Measurements from ENCODE around the gene THSD7A.

THSD7A gene

DNA sequence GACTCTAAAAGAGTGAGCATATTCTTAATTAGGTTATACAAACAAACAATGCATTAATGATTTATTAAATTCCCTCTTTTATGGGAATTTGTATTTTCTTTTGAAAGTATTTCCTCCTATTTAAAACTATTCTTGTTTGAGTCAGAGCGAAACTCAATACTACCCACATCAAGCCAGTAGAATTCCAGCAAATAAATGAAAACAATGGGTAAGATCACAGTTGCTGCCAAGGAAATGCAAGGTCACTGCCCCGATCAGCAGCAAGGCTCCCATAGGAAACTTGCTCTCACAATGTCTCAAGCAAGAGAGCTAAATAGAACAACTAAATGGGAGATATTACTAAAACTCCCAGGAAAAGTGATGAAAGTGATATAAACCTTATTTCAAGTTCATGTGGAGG lies 206.3 kb downstream of the THSD7A start:
- no peak for DNase-seq

DNA sequence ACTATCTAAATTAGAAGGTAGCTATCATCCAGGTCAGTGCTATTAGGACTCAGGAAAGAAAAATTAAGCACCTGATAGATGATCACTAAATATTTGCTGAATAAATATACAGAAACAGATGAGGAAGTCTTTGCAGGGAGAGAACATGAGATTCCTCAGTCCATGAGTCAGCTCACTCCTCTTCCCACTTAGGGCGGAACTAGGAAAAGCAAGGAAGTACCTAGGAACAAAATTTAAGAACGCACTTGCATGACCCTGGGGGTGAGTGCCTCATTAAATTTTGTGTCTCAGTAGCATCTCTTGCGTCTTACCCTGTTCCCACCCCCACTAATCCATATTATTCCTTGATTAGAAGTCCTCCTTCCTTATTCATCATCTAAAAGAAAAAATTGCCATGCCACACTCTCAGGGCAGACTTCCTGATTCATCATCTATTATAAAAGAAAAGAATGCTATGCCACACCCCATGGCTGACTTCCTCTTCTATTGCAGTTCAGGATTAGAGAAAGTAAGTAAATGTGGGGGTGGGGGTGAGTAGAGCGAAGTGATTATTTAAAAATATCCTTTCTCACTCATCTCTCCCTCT lies 208.8 kb downstream of the THSD7A start:
- DNase-seq, result no peak

DNA sequence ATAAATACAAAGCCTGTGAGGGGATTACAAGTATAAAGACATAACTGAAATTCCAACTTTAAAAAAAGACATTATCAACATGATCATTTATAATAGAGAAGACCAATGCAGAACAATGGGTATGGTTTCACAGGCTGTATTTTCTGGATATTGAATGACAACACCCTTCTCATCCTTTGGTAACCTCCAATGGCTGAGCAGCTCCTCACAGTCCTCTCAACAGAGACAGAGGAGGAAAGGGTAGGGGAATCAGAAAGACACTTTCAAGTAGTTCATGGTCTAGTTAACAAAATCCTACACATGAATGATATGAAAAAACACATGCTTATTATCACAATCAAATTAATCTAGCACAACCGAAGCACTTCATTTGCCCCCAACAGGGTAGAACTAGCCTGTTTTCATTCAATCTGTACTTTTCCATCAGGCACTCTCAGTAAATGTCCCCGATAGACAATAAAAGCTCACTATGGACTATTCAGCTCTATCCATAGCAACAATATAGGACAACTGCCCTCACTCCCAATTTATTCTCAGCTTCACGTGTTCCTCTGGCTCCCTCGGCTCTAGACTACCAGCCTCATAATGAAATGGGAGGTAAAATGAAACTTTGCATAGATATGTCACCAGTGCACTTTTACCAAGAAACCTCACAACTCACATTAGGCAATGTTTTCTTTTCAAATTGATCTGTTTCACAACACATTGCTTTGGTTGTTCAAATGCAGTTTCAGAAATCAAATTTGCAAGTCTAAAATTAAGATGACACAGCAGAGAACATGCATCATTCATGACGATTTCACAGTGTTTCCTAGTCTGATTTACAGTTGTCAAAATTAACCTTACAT lies 211.4 kb downstream of the THSD7A start:
- DNase-seq, result no peak

DNA sequence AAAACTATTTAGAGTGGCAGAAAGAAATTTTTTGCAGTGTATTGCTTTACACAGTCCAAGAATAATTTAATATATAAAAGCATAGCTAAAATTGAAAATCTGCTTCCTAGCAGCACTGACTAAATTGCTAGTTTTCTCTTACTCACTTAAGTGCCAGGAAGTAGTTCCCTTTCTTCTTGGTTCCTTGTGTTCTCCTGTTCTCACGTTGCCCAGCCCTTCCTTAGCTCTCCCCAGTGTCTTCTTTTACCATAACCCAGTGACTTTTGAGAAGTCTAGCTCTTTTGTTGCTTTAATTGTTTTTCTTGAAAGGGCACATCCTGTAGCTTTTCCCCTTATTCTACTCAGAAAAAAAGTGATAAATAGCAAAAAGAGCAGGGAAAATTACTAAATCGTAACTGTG lies 215.5 kb downstream of the THSD7A start:
- no peak for DNase-seq

DNA sequence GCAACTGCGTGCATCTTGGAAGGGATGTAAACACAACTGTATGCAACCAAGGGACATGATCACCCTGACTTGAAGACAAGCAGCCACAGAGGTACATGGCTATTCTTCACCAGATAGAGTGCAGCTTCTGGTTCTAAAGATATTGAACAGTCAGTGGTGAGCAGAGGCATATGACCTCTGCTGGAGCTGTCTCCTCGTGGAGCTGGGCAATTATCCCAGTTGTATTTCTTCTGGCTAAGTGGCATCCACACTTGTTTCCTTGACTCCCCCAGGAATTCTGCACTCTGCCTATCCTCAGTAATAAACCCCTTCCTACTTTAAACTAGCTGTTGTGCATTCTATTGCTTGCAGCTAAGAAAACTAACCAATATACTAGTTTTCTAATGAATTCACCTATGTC lies 216.8 kb downstream of the THSD7A start:
- DNase-seq, result no peak

DNA sequence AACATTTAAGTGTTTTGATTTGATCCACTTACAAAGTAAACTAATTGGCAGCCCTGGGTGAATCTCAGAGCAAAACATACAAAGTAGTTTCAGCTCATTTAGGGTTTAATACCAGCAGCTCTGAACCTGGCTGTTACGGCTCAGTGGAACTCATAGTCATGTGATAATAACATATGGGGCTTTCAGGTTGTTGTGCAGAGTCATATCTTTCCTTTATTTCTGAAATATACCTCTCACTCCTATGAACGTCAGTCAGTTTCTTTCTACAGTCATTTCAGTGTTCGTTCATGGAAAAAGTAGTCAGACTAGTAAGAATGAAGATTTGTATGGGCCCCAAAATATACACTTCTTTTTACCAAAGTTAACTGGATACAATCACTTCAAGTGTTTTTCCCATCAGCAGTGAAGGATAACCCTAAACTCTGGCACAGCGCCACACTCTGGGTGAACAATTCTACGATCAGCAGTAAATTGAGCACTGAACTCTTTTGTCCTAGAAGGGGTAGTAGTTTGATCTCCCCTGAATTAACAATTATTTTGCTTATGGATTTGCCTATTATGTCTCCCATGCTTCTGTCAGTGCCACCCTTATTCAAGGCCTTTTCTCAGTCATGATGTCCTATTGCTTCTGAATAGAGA lies 218.6 kb downstream of the THSD7A start:
- DNase-seq, result no peak

DNA sequence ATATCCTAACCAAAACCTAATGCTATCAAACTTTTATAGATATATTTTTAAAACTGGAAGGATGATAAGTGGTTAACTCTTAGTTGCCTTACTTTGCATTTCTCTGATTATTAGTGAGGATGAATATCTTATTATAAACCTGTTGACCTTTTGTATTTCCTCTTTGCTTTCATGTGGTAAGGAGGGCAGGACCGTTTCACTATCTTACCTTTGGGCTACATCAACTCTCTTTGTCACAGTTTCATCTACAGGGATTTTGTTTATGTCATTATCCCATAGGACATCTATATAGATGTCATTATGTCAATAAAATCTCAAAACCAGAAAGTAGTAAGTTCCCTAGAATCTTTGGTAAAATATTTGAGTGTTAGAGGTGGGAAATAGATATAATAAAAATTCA lies 219.3 kb downstream of the THSD7A start:
- DNase-seq, result no peak

DNA sequence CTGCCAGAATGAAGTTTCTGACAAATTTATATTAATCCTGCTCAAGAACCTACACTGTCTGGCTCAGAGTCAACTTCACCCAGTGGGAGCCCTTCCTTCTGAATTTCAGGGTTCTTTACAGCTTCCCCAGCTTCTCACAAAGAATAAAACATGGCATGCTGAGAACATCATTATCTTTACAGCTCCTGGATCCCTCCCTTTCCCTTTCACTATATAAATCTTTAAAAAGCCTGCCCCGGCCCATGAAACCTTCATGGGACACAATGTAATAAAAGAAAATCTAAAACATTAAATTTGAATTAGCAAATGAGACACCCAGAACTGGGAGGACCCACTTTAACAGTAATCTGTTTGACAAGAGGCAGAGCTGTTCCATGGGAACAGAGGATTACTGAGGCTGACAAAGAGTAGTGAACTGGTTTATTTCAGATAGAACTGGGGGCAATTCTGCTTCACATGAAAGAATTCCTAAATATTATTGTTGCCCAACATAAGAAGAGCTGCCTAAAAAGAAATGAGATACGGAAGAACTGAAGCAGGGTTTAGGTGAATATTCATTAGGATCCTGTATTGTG lies 222.8 kb downstream of the THSD7A start:
- DNase-seq, result no peak

DNA sequence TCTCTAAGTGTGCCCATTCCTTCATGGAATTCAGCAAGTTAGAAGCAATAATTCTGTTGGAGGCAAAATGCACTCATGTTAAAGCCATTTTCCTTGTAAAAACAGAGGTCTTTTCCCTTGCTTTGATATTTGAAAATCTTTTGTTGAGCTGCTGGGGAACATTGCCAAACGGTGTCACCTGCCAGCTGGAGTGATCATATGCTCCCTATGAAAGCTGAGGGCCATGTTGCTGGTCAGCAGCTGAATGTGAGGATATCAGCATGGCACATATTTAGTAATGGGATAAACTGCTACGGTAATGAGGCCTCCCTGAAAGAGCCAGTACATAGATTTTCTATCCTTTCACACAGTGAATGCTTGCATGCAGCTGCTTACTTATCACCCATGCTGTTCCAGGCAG lies 224.3 kb downstream of the THSD7A start:
- DNase-seq, result no peak

DNA sequence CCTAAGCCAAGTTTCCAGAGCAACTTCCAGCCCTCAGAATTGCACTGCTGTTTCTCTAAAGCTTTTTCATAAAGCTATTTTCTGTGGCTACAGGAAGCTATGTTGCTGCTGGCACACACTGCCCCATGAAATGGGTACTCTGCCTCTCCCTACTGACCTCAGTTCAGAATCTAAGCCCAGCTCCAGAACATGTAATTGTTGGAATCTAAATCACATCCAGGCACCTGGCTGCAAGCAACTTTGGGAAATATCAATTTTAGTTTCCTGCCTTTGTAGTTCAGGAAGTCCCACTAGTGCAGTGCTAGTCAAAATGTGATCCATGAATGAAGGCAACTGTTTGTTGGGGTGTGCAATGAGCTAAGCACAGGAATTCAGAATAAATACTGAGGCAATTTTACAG lies 226.2 kb downstream of the THSD7A start:
- DNase-seq, result no peak

DNA sequence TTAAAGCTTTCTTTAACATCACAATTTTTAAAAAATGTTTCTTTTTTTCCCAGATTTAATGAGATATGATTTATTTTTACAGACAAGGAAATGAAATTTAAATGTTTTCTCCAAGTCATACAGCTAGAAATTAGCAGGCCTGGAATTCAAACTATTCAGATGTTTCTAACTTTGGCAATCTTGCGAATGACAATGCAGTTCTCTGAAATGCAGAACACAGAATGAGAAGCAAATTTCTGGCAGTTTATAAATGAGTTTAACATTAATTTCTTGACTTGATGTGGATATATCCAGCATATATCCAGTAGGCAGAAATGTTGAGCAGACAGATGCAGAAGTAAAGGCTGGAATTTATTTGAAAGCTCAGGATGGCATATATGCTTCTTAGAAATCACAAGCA lies 227.5 kb downstream of the THSD7A start:
- no peak for DNase-seq

DNA sequence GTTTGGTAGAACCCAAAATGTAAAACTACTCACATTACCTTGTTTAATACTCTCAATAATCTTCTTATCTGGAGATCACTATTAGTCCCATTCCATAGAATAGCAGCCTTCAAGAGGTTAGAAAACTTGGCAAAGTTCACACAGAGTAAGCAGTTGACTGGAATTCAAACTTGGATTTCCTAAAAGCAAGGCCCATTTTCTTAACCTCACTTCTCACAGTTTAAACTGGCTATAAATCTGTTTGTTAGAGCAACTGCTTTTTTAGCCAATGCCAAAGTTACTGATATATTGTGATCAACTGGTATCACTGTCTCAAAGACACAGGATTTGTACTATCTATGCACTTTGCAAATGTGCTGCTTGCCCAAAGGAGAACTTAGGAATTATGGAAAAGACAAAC lies 230.2 kb downstream of the THSD7A start:
- no peak for DNase-seq

DNA sequence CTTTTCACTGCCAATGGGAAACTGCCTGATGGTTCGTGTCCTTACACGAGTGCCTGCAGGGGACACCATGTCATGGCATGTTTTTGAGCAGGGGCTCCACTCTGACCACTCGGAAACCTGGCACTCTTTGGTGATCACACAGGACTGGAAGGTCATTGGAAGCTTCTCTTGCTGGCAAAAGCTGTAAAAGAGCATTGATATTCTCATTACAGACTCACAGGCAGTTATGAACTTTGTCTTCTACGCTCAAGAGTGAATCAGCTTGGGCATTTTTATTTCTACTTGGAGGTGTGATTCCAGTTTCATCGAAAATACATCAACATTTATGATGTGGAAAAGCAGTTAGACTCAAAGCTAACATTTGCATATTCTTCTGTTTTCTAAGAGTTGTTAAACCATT lies 238.7 kb downstream of the THSD7A start:
- no peak for DNase-seq

DNA sequence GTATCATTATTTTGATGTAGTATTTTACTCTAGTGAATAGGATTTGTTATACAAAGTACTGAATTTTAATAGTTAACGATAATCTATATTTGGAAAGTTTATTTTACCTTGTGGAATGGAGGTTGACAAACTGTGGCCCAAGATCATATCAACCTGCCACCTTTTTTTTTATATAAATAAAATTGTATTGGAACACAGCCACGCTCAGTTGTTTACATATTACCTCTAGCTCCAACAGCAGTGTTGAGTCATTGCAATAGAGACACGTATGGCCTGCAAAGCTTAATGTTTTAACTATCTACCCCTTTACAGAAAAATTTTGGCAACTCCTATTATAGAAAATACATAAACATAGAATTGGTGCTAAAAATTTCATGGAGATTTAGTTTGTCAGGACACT lies 239.3 kb downstream of the THSD7A start:
- DNase-seq, result no peak

DNA sequence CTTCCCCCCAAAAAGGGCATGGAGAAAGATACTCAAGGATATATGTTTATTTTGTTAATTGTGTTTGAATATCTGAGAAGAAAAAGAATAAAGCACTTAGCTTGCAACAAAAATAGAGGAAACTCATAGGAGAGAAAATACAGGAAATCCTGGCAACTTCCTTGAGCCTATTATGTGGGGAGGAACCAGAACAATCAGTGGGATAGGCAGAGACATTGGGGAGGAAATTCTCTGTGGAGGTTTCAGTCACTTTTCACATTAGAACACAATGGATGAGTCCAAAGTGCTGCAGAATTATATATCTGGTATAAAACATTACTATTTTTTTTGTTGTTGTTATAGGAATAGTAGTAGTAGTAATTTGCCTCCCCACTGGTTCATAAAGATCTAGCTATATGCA lies 240.1 kb downstream of the THSD7A start:
- no peak for DNase-seq

DNA sequence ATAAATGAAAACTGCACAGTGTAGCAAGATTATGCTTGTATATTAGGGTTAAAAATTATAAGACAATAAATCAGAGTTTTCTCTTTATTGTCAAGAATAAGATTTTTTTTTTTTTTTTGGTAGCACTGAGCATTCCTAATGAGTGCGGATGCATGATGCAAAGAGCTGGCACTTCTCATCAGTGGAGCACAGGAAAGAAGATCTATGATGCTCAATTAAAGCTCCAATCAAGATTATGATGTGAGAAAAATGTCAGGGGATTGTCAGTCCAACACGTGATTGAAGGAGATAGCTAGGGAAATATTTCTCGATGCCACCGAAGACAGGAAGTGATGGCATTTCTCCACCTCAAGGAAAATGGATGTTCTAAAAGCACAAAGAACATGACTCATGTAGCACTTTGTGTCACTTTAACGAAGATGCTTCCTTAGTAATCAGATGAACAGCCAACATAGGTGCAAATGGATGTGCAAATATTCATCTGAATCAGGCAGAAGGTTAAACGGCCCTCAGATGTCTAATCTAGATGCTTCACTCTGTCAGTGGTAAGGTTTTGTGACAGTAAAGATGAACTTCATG lies 240.9 kb downstream of the THSD7A start:
- DNase-seq, result no peak

DNA sequence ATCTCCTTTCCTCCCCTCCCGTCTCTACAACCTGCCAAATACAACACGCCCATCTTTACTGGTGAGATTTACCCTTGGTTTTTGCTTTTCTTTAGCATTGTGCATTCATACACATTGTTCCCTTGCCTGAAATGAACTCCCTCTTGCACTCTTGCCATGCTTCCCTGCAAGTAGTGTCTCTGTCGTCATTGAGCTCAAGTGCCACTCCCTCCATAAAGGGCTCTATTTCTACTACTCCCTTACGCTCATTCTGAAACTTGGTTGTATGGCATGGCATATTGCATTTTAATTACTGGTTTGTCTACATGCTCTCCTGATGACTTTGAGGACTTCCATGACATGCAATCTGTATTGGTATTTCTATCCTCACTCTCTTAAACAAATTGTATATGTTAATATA lies 242.7 kb downstream of the THSD7A start:
- no peak for DNase-seq

DNA sequence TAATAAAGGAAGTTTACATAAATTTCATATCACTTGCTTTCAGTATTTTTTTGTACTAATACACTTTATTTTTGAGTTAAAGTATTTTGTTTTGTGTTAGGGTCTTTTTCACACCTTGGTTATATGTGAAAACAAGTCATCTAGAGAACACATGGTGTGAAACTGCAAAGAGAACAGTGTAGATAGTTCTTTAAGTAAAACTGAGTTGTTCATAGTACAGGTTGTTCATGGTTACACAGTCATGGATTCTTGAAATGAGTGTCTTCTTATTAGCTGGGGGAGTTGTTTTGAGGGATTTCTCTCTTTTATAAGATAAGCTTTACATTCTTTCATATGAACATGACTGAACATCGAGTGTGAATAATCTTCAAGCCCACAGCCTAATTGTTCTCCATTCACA lies 244.2 kb downstream of the THSD7A start:
- DNase-seq, result no peak

DNA sequence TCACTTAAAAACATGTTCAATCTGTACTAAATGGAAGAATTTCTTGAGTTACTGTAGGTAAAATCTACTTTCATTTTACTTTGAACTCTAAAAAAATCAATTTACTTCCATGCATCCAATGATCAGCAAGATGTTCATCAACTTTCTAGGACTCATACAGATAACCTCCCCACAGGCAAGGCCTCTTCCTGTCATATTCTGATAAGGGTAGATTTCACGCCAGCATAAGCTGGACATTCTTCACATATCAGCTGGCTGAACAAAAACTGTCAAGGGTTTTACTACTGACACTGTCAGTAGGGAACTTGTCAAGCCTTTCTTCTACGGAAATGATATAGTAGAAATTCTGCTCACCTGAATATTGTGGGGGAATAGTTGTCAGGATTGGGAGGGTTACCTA lies 244.9 kb downstream of the THSD7A start:
- DNase-seq, result no peak

DNA sequence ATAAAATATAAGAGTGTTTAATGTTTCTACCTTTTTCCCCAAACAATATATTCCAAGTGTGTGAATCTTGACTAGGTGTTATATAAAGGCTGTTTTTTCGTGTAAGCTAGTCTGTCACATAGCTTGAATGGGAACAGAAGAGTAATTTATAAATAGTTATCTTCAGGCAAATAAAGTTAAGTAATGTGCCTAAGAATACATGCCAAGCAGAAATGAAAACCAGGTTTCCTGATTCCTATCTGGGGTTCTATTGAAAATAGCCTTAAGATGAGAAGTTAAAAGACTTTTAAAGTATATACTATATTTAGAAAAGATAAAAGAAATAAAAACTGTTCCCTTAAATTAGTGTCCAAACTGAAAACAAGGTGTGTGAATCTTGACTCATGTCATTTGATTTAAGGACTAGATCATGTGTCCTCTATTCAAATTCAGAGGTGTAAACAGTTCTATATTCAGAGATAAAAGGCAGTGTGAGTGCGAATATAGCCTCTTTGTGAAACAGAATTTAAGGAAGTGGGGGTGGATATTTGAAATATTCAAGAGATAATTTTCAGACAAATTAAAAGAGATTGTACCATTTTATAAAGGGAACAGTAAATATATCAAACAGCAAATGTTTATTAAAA lies 247.5 kb downstream of the THSD7A start:
- no peak for DNase-seq

DNA sequence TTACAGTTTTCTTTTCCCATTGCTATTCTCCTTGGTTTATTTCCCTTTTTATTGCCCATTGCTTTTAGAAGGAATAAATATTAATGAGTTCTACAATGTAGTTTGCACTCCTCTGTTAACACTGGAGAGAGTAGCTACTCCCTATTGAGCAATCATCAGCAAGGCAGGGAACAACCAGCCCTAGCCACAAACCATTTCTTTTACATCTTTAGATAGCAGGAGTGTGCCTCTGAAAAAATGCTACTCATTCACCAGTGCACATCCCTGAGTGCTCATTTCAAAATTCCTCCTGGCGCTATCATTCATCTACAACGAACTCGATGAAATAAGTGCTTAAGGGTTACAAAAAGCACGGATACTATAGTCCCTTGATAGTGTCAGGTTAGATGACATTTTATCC lies 252.9 kb downstream of the THSD7A start:
- DNase-seq, result no peak

DNA sequence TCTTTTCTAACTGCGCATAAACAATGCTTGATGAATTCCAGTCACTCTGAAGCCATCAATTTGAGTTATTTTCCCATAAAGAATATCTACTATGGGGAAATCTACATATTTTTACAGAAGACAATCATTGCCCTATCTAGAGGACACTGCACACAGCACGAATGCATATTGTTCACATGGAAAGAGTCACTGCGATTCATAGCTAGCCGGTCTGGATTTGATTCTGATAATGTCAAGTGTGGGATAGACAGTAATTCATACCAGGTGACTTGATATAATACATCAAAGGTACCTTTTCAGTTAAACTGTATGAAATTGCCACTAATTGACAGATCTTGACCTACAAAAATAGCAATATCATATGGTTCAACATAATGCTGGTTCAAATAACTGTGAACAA lies 255.7 kb downstream of the THSD7A start:
- no peak for DNase-seq

DNA sequence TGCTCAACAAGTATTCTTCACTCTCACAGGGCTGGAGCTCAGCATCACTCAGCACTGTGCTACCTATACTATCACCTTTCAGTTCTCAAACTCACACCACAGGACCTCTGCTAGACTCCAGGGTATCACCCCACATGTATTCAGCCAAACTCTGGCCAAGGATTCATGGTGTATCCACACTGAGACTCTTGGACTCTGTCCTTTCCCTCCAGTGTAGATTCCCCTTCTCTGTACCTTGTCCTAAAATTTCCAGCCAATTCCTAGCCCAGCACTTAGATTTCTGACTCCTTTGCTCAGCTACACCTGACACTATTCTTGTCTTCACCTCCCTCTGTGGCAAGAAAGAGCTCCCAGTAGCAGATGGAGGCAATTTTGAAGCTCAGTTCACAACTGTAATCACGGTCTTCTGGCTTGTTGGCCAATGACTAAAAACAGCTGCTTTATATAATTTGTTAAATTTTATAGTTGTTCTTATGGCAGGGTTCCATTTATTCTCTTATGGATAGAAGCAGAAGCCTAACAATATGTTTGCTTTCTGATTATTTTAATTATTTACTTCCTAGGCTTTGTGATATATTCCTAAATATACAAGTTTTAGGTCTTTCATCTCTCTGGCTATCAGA lies 258.8 kb downstream of the THSD7A start:
- DNase-seq, result no peak
